ENCODE measurements around the gene TCFL5.
A peak's percentile ranks its signal among the peaks of the same experiment; 100 is the strongest.

Gene TCFL5

GRCh38 chr20:62794007-62794724, 67.5 kb downstream of the TCFL5 start:
- DNase-seq = peak; percentile 97

- DNase-seq = no peak
These were observed 67.9 kb downstream of the TCFL5 start for GRCh38 chr20:62793757-62794006.

GRCh38 chr20:62792940-62793756, 68.5 kb downstream of the TCFL5 start:
- no peak for DNase-seq

- DNase-seq = no peak
These were observed 69.3 kb downstream of the TCFL5 start for GRCh38 chr20:62792182-62792939.

- DNase-seq = peak; percentile 92
These were observed 70.1 kb downstream of the TCFL5 start for GRCh38 chr20:62791301-62792181.

All from femur (tissue), 1 donor.